Uterus (tissue), 4 donors: ENCODE results near the gene STEAP2. TPM values are rescaled to one million over a fixed set of nuclear protein-coding genes. Genes with fewer than 3 reads are reported as not detected.
"Not testable (repeated sequence)": the region's sequence is repeated elsewhere in the genome, so short reads cannot be mapped to it uniquely, and the experiment has no call there.

Source experiments
- DNase-seq, 2 donors: peaks; one replicate each; pipeline ENCODE4 v3.0.0-alpha.2; 2019 to 2020
- H3K27ac ChIP-seq, 2 donors: fragments of 200-600 bp; sonication (generic); 1 replicate in 1 of 2; 2 replicates in 1 of 2; pipeline ENCODE4 v1.5.1; 2016 to 2018
- H3K27me3 ChIP-seq, 2 donors: fragments of 200-600 bp; sonication (generic); one replicate each; pipeline ENCODE4 v1.5.1; 2018 to 2019; ENCODE audit warnings: control low read depth in 1 of 2
- H3K36me3 ChIP-seq, 2 donors: fragments of 200-600 bp; sonication (generic); one replicate each; pipeline ENCODE4 v1.5.1; 2019; ENCODE audit warnings: control low read depth in 1 of 2
- H3K4me1 ChIP-seq, 2 donors: fragments of 200-600 bp; sonication (generic); one replicate each; pipeline ENCODE4 v1.5.1; 2018 to 2019; ENCODE audit warnings: control low read depth in 1 of 2
- H3K4me3 ChIP-seq, 2 donors: fragments of 200-600 bp; sonication (generic); 1 replicate in 1 of 2; 2 replicates in 1 of 2; pipeline ENCODE4 v1.5.1; 2018 to 2019; ENCODE audit warnings: mild to moderate bottlenecking in 1 of 2
- H3K9me3 ChIP-seq, 2 donors: fragments of 200-600 bp; sonication (generic); one replicate each; pipeline ENCODE4 v1.5.1; 2019; ENCODE audit warnings: control low read depth in 1 of 2
- POLR2A ChIP-seq, 2 donors: fragments of 450-650 bp; IDR thresholded peaks; one replicate each; pipeline ENCODE4 v1.6.1; 2016; ENCODE audit warnings: antibody characterized with exemption in 2 of 2, mild to moderate bottlenecking in 1 of 2, moderate library complexity in 1 of 2
- intact Hi-C: fragments of 100-400 bp; cut with DNase I; formaldehyde crosslinking; loops from one replicate; pipeline ENCODE4 v1.15.1; 2023; ENCODE audit warnings: low total_unique reads
- total RNA-seq, 4 donors: library from RNA; depleted of rRNA in 3 of 4; stranded (reverse); fragments of >200 nt in 3 of 4; gene quantifications; one replicate each; pipeline versions ENCODE4 v1.1.0 to v1.2.4, GENCODE V29; 2014 to 2023
- TF ChIP-seq, protein P1 (sequence below), 4 experiments: fragments of 200-600 bp in 2 of 4; fragments of 450-650 bp in 2 of 4; sonication (generic) in 2 of 4; IDR thresholded peaks; one replicate each; pipeline ENCODE4 v1.5.1; 2016 to 2019; ENCODE audit warnings: antibody characterized with exemption in 4 of 4, mild to moderate bottlenecking in 2 of 4, moderate library complexity in 1 of 4
- donor health status: DM: yes; HTN: yes; CAD: no.

STEAP2 gene
- total RNA-seq, 4 donors from 2014 or later = 18.0 to 48.2 (median 31.2) TPM

DNA sequence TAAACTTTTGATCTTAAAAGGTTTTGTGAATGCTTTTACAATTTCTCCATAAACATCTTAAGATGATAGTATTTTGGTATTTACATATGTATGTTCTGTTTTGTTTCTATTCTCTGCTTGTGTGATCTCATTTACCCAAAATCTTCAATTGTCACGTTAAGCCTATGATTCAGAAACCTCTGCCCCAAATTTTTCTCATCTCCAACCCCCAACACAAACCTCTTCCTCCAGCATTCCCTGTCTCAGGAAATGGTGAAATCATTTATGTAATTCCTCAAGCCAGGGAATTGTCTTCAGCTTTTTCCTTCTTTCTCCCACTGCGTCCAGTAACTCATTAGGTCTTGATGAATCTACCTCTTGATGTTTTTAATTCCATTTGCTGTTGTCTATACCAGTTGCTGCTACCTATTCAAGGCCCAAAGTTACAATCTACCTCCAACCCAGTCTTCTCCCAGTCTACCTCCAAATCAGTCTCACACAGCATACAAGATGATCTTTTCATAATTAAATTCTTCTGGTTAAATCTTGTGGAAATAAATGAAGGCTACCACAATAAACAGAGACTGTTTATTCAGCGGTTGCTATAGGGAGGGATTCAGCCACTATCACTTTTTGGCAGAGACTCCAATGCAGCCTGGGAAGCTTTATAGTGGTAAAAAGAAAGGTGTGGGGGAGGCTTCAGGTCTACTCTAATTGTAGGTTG, 39.2 kb downstream of the STEAP2 start:
- Histone ChIP-seq H3K4me1 (no peaks in the 10 kb centered on the region), H3K9me3 (no peaks in the 10 kb centered on the region), H3K27me3 (no peaks in the 10 kb centered on the region), H3K4me3 (no peak overlapping the region), H3K36me3 (no peaks in the 10 kb centered on the region), H3K27ac (peak overlapping the region in 1 of 2 donors; percentile 15)
- intact Hi-C loops = no loop called here
- no peak for TF ChIP-seq POLR2A (IDR thresholded peaks at IDR 0.05)
- TF ChIP-seq, protein P1, sequence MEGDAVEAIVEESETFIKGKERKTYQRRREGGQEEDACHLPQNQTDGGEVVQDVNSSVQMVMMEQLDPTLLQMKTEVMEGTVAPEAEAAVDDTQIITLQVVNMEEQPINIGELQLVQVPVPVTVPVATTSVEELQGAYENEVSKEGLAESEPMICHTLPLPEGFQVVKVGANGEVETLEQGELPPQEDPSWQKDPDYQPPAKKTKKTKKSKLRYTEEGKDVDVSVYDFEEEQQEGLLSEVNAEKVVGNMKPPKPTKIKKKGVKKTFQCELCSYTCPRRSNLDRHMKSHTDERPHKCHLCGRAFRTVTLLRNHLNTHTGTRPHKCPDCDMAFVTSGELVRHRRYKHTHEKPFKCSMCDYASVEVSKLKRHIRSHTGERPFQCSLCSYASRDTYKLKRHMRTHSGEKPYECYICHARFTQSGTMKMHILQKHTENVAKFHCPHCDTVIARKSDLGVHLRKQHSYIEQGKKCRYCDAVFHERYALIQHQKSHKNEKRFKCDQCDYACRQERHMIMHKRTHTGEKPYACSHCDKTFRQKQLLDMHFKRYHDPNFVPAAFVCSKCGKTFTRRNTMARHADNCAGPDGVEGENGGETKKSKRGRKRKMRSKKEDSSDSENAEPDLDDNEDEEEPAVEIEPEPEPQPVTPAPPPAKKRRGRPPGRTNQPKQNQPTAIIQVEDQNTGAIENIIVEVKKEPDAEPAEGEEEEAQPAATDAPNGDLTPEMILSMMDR (IDR thresholded peaks at IDR 0.05) = no peak
- DNase-seq = no peak

GRCh38 chr7:90251304-90251635, 39.7 kb downstream of the STEAP2 start:
- no peaks in the 10 kb centered on the region for H3K36me3 ChIP-seq
- no peak overlapping the region for H3K4me3 ChIP-seq
- peak overlapping the region in 1 of 2 donors; percentile 15 for H3K27ac ChIP-seq
- TF ChIP-seq, protein P1 (IDR thresholded peaks at IDR 0.05) = no peak
- no peak for TF ChIP-seq POLR2A (IDR thresholded peaks at IDR 0.05)
- no peaks in the 10 kb centered on the region for H3K9me3 ChIP-seq
- H3K27me3 ChIP-seq = no peaks in the 10 kb centered on the region
- intact Hi-C loops = no loop called here
- H3K4me1 ChIP-seq = no peaks in the 10 kb centered on the region
- no peak for DNase-seq

DNA sequence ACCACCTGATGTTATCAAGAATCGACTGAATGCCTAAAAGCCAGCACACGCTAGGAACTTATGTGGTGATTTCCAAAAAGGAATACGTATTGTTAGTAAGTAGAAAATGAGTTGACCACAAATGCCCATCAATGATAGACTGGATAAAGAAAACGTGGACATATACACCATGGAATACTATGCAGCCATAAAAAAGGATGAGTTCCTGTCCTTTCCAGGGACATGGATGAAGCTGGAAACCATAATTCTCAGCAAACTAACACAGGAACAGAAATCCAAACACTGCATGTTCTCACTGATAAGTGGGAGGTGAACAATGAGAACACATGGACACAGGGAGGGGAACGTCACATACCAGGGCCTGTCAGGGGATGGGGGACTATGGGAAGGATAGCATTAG, 44.5 kb downstream of the STEAP2 start:
- H3K4me3 ChIP-seq, H3K36me3 ChIP-seq, H3K27ac ChIP-seq, intact Hi-C loops, H3K9me3 ChIP-seq, DNase-seq, H3K27me3 ChIP-seq, H3K4me1 ChIP-seq: not testable (repeated sequence)

DNA sequence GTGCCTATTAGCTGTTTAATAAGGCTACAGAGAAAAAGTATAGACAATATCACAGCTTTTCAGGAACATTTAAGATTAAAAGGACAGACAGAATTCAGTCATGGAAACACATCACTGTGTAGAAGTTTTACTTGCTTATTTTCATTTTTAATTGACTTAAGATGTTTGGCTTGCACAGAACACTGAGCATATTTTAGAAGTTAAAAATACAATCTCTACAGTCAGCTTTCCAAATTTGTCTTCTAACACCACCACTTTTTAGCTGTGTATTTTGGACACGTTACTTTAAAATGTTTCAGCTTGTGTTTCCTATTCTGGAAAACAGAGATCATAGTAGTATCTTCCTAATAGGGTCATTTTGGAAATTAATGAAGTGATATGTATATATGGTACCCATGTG, 45.2 kb downstream of the STEAP2 start:
- no peaks in the 10 kb centered on the region for H3K27me3 ChIP-seq
- no peak overlapping the region for H3K27ac ChIP-seq
- no peaks in the 10 kb centered on the region for H3K4me1 ChIP-seq
- TF ChIP-seq, protein P1 (IDR thresholded peaks at IDR 0.05) = no peak
- no peak for TF ChIP-seq POLR2A (IDR thresholded peaks at IDR 0.05)
- H3K4me3 ChIP-seq = no peak overlapping the region
- intact Hi-C loops = no loop called here
- no peaks in the 10 kb centered on the region for H3K9me3 ChIP-seq
- DNase-seq = no peak
- H3K36me3 ChIP-seq = no peaks in the 10 kb centered on the region

DNA sequence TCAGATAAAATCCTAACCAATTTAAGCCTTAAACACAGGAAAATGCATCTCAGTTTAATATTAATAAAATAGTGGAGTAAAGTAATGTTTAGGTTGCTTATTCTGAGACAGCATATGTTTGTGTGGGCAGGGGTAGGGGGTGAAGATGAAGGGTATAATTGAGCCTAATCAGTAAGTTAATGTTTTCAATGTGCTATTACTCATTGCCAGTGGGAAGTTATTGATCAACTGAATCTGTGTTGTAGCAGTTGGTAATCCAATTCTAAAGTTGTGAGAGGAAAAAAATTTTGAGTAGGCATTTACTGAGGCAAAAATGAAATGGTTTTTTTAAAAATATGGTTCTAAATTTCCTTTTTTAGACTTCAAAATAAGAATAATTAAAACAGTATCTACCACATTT, 49.9 kb downstream of the STEAP2 start:
- Histone ChIP-seq H3K4me3 (no peak overlapping the region), H3K4me1 (no peaks in the 10 kb centered on the region), H3K27ac (no peak overlapping the region), H3K36me3 (no peaks in the 10 kb centered on the region), H3K27me3 (no peaks in the 10 kb centered on the region), H3K9me3 (no peaks in the 10 kb centered on the region)
- intact Hi-C loops = loop anchor here (10.0 kb wide), 1 partner anchor 107 kb away; the partner anchor contains the start of gene STEAP1
- TF ChIP-seq POLR2A (IDR thresholded peaks at IDR 0.05) = no peak
- no peak for DNase-seq

DNA sequence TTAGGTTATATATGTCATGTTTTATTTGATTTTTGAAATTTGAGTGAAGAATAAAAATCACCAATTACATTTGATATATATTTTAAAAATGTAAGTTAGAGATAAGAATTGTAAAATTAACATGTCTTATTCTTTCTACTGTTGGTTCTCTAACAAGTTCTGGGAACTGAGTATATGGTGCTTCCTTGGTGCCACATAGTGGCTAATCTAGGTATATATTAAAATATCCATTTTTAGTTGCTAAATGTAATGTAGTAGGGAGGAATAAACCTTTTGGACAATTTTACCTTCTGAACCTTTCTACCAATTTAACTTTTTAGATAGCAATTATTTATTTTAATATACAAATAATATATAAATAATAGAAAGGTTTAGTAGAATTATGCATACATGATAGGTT, 50.9 kb downstream of the STEAP2 start:
- H3K36me3 ChIP-seq = no peaks in the 10 kb centered on the region
- TF ChIP-seq, protein P1 (IDR thresholded peaks at IDR 0.05) = peak; percentile 41 to 48 (median 42)
- TF ChIP-seq POLR2A (IDR thresholded peaks at IDR 0.05) = no peak
- H3K4me3 ChIP-seq = no peak overlapping the region
- no peaks in the 10 kb centered on the region for H3K4me1 ChIP-seq
- no peaks in the 10 kb centered on the region for H3K9me3 ChIP-seq
- no peak for DNase-seq
- no peaks in the 10 kb centered on the region for H3K27me3 ChIP-seq
- intact Hi-C loops = loop anchor here (10.0 kb wide), 1 partner anchor 108 kb away; the partner anchor contains the start of gene STEAP1
- H3K27ac ChIP-seq = no peak overlapping the region
